ENCODE data around the gene SSNA1. TPM values are rescaled to one million over a fixed set of nuclear protein-coding genes. Genes with fewer than 3 reads are reported as not detected.

The SSNA1 gene
- total and polyA plus RNA-seq, 2 experiments from 2014 or later, result 64.5 to 110 TPM

GRCh38 chr9:137168904-137169856 is 19.3 kb upstream of the SSNA1 start:
- Histone ChIP-seq H3K4me1 (ENCODE audit: low read depth) (peaks cover 3% of the 10 kb centered on the region), H3K36me3 (no peaks in the 10 kb centered on the region), H3K9me3 (ENCODE audit: low read depth) (no peaks in the 10 kb centered on the region), H3K4me3 (peak overlapping the region; percentile 28), H3K27me3 (peaks cover 100% of the 10 kb centered on the region), H3K27ac (no peak overlapping the region)
- no peak for TF ChIP-seq CTCF (IDR thresholded peaks at IDR 0.05; ENCODE audit: low read depth, low read length)
- DNase-seq (ENCODE audit: low read depth in 1 of 2, low spot score in 1 of 2), result peak; percentile 45 to 63

GRCh38 chr9:137169896-137170358 is 18.5 kb upstream of the SSNA1 start, which contains the start of gene LRRC26:
Gene LRRC26 (minus strand): TSS chr9:137170051. CDS start chr9:137169943, 108 bp downstream.
- peaks cover 99% of the 10 kb centered on the region for H3K27me3 ChIP-seq
- peak within 1 kb of the TSS; percentile 28 for H3K4me3 ChIP-seq
- peaks cover 3% of the 10 kb centered on the region for H3K4me1 ChIP-seq (ENCODE audit: low read depth)

GRCh38 chr9:137170486-137171148 is 17.9 kb upstream of the SSNA1 start:
- DNase-seq (ENCODE audit: low read depth in 1 of 2, low spot score in 1 of 2), result no peak
- Histone ChIP-seq H3K27me3 (peaks cover 99% of the 10 kb centered on the region), H3K27ac (no peak overlapping the region), H3K36me3 (no peaks in the 10 kb centered on the region), H3K4me3 (no peak overlapping the region), H3K4me1 (ENCODE audit: low read depth) (peaks cover 3% of the 10 kb centered on the region), H3K9me3 (ENCODE audit: low read depth) (no peaks in the 10 kb centered on the region)
- TF ChIP-seq CTCF (IDR thresholded peaks at IDR 0.05; ENCODE audit: low read depth, low read length), result no peak

More at GRCh38 chr9:137169896-137170358, 18.5 kb upstream of the SSNA1 start, which contains the start of gene LRRC26:
- TF ChIP-seq CTCF (IDR thresholded peaks at IDR 0.05; ENCODE audit: low read depth, low read length), result no peak
- DNase-seq (ENCODE audit: low read depth in 1 of 2, low spot score in 1 of 2), result no peak
- no peak within 1 kb of the TSS for H3K27ac ChIP-seq
- no peaks in the 10 kb centered on the region for H3K9me3 ChIP-seq (ENCODE audit: low read depth)
- H3K36me3 ChIP-seq, result no peaks in the 10 kb centered on the region

- H3K4me1 ChIP-seq (ENCODE audit: low read depth), result peaks cover 3% of the 10 kb centered on the region
- H3K36me3 ChIP-seq, result no peaks in the 10 kb centered on the region
- DNase-seq (ENCODE audit: low read depth in 1 of 2, low spot score in 1 of 2), result no peak
- no peaks in the 10 kb centered on the region for H3K9me3 ChIP-seq (ENCODE audit: low read depth)
- H3K4me3 ChIP-seq, result no peak overlapping the region
- TF ChIP-seq CTCF (IDR thresholded peaks at IDR 0.05; ENCODE audit: low read depth, low read length), result no peak
- peaks cover 98% of the 10 kb centered on the region for H3K27me3 ChIP-seq
- H3K27ac ChIP-seq, result no peak overlapping the region
Observed at GRCh38 chr9:137171149-137171900, 17.2 kb upstream of the SSNA1 start.
